Ammon's horn (tissue), 1 donor: ENCODE results near the gene ABCD3.
"Not testable (repeated sequence)": the region's sequence is repeated elsewhere in the genome, so short reads cannot be mapped to it uniquely, and the experiment has no call there.

ENCODE experiments used
- DNase-seq: peaks from one replicate; pipeline ENCODE4 v3.0.0-alpha.2; 2016; ENCODE audit warnings: low spot score

ABCD3 gene

GRCh38 chr1:94413311-94413710 is 4.9 kb upstream of the ABCD3 start:
- DNase-seq: no peak

GRCh38 chr1:94416901-94417727 is 1.1 kb upstream of the ABCD3 start:
- DNase-seq: peak; percentile 90

DNA sequence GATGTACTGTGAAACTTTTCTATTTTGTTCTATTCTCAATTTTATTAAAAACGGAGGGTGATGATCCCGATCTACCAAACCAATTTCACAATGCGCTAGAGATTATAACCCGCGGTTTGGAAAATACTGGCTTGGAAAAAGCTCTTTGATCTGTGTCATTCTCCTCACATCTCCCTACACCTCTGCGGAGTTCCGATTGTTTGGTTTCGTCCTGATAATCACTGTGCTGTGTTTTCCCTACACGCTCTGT is 536 bp upstream of the ABCD3 start:
- DNase-seq: no peak

DNA sequence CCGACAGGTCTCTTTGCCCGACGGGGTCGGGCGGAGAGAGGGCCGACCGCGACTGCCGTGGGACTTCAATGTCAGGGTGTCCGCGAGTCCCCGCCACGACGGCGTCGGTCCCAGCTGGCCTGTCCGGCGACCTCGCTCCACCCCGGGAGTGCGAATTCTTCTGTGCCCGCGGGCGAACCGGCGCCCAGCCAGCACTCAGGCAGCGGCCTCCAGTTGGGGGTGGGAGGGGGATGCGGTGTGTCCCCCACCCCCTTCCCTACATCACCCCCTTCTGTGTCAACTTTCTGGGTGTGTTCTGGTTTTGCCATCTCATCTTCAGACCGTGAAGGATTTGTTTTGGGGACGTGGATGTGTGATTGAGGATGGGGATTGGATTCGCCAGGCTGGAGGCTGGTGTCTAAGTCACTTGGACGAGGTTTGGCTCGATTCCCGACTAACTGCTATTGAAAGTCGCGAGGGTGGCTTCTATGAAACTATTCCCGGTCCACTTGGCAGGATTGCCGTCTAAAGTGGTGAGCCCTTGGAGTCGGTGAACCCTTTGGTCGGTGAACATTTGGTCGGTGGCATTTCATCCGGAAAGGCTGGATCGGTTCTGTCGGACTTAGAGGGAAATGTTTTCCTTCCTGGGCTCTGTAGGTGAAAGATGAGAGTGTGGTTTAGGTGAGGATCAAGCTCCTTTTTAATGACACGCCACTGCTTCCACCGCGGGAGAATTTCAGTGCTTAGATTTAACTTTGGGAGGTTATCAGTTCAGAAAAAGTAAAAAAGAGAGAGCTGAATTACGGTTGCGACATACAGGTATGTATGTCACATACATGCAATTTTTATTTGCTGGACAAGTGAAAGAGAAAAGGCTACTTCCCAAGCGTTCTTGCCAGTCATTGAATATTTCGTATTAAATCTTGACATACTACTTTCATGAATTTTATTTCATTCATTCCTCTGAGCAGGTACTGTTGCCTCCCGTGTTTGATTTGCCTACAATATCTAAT is 771 bp downstream of the ABCD3 start:
- peak; percentile 60 for DNase-seq

DNA sequence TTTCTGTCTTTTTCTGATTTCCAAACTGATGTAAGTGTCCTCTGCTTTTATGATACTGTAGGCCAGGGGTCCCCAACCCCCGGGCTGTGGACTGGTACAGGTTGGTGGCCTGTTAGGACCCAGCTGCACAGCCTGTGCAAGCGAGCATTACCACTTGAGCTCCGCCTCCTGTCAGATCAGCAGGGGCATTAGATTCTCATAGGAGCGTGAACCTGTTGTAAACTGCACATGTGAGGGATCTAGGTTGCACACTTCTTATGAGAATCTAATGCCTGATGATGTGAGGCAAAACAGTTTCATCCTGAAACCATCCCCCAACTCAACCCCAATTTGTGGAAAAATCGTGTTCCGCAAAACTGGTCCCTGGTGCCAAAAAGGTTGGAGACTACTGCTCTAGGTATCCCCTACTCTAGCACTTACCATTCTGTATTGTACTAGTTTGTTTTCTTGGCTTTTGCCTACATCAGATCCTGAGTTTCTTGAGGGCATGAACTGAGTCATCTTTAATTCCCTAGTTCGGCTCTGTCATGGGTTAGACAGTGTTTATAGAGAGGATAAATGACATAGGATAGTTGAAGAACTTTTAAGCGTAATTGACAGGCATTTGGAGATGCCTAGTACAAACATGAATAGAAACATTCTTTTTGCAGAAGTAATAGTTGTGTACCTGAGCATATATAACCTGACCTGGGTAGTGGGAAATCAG is 4.1 kb downstream of the ABCD3 start:
- no peak for DNase-seq

DNA sequence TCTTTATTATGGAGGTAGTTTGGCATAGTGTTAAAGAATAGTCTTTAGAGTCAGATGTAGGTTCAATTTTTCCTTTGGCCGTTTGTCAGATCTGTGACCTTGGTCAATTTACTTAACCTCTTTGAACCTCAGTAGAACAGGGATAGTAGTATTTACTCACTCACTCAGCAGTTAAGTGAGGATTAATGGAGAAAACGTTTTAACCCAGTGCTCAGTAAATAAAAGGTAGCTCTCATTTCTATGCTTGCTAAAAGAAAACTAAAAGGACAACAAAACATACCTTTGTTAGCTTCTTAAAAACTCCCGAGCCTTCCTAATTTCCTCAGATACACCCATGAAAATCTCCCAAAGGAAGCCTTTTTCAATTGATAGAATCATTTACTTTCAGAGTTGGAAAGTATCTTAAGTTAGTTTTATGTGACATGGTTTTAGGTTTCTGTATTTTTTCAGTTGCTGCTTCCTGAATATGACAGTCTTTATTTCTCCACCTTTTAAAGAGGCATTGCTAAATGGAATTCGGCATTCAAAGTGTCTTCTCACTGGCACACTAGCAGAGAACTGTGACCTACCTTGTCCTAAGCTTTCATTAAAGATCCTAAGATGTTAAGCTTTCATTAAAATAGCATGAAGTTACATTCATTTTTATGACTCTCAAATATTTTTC is 7.8 kb downstream of the ABCD3 start:
- DNase-seq: no peak

DNA sequence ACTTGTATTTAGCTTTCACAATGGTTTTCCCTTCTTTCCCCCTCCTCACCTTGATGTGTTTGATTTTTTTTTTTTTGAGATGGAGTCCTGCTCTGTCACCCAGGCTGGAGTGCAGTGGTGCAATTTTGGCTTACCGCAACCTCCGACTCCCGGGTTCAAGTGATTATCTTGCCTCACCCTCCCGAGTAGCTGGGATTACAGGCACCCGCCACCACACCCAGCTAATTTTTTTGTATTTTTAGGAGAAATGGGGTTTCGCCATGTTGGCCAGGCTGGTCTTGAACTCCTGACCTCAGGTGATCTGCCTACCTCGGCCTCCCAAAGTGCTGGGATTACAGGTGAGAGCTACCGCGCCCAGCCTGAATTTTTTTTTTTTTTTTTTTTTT is 8.3 kb downstream of the ABCD3 start:
- DNase-seq: not testable (repeated sequence)

- DNase-seq: no peak
Measured at GRCh38 chr1:94428441-94428840, 10.3 kb downstream of the ABCD3 start.

- DNase-seq: not testable (repeated sequence)
Measured at GRCh38 chr1:94428927-94429528, 10.8 kb downstream of the ABCD3 start.

DNA sequence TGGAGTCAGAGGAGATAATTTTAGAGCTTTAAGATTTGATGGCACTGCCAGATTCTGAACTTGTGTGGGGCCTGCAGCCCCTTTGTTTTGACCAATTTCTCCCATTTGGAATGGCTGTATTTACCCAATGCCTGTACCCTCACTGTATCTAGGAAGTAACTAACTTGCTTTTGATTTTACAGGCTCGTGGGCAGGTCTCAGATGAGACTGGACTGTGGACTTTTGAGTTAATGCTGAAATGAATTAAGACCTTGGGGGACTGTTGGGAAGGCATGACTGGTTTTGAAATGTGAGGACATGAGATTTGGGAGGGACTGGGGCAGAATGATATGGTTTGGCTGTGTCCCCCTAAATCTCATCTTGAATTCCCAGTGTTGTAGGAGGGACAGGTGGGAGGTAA is 11.9 kb downstream of the ABCD3 start:
- DNase-seq: not testable (repeated sequence)

DNA sequence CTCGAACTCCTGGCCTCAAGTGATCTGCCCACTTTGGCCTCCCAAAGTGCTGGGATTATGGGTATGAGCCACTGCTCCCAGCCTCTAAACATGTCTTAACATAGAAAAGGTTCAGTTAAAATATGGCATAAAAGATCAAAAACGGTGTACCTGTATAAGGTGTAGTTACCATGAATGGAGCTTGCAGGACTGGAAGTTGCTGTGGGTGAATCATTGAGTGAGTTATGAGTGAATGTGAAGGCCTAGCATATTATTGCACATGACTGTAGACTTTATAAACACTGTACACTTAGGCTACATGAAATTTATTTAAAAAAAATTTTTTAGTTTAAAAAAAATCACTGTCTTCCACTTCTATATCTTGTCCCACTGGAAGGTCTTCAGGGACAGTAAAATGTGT is 15.7 kb downstream of the ABCD3 start:
- DNase-seq: no peak

DNA sequence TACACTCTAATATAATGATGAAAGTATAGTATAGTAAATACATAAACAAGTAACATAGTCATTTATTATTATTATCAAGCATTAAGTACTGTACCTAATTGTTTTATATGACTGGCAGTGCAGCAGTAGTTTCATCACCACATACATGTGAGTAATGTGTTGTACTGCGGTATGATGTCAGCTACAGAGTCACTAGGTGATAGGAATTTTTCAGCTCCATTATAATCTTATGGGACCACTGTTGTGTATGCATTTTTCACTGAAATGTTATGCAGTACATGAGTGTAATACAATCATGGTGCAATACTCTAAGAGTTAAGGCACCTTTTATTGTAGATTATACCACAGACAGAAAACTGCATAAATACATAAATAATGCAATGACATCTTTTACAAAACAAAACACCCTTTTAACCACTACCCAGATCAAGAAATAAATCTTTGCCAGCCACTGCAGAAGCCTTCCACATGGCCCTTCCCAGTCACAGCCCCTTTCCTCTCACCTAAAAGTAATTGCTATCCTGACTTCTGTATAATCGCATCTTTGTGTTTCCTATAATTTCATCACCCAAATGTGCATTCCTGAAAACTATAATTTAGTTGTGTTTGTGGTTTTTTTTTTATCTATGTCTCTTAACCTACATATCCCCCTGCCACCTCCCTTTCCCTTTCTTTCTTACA is 16.3 kb downstream of the ABCD3 start:
- no peak for DNase-seq

DNA sequence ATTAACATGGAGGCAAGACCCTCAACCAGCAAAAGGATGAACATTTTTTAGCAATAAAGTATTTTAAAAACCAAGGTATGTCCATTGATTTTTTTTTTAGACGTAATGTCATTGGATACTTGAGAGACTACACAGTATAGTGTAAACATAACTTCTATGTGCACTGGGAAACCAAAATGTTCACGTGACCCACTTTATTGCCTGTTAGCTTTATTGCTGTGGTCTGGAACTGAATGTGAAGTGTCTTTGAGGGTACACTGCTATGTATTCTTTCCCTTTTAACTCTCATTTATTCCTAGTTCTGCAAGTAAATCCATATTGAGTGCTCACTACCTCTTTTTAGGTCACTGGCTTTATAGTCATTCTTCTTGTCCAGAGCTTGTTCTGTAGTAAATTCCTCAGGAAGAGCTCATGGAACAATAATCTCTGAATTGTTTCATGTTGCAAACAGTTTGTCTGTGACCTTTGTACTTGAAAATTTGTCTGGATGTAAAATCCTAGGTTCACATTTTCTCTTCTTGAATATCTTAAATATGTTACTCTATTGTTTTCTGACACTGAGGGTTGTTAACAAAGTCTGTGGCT is 20.6 kb downstream of the ABCD3 start:
- no peak for DNase-seq

DNA sequence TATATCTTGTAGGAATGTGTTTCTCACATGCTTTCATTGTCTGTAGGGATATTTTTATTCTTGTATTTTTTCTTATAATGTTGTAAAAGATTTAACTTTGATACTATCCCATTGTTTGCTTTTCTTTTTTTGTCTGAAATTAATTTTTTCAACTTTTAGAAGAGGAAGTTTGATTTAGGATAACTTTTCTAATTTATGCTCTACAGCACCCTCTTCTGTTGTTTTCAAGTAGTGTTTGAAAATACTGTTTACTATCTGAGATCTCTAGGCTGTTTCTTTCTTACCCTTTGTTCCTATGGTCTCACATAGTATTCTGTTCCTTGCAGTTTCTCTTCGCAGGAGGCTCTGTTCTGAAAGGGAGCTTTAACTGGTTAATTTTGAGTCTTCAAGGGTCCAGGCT is 21.9 kb downstream of the ABCD3 start:
- no peak for DNase-seq

GRCh38 chr1:94443067-94443466 is 24.9 kb downstream of the ABCD3 start:
- not testable (repeated sequence) for DNase-seq

- not testable (repeated sequence) for DNase-seq
Measured at GRCh38 chr1:94444819-94445218, 26.6 kb downstream of the ABCD3 start.

DNA sequence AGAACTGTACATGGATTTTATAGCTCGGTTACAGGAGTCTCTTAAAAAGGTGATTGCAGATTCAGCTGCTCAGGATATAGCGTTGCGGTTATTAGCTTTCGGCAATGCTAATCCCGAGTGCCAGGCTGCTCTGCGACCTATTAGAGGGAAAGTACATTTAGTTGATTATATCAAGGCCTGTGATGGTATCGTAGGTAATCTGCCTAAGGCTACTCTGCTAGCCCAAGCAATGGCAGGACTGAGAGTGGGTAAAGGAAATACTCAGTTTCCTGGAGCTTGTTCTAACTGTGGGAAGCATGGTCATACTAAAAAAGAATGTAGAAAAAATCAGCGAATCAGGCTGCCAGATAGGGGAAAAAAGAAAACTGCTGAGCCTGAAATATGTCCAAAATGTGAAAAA is 27.5 kb downstream of the ABCD3 start:
- not testable (repeated sequence) for DNase-seq

DNA sequence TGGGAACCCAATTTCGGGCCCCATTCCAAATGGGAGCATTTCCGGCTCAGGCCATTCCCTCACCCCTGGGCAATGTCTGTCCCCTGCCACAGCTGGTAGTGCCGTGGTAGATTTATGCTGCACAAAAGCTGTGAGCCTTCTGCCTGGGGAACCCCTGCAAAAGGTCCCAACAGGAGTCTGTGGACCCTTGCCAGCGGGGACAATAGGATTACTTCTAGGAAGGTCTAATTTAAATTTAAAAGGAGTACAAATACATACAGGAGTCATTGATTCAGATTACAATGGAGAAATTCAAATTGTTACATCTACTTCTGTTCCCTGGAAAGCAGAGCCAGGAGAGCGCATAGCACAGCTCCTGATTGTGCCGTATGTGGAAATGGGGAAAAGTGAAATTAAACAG is 28.0 kb downstream of the ABCD3 start:
- DNase-seq: not testable (repeated sequence)

GRCh38 chr1:94448741-94449140 is 30.6 kb downstream of the ABCD3 start:
- not testable (repeated sequence) for DNase-seq

- no peak for DNase-seq
Measured at GRCh38 chr1:94456736-94457135, 38.5 kb downstream of the ABCD3 start.

DNA sequence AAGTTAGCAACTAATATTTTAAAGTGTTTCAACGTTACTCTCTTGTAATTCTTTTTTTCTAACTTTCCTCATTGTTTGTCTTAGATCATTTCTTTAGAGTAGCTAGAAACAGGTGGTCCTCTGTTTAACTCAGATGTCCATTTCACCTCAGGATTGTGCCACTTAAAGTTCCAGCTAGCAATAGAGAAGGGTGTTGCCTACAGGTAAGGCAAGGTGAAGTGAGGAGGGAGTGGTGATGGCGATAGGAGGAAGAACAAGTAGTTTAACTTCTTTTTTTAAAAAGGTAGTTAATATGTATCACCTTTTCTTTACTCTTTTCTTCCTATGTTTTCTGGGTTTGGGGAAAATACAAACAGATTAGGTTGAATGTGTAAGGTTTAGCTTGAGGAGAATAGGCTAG is 44.4 kb downstream of the ABCD3 start:
- no peak for DNase-seq
